Upper lobe of left lung (tissue), 4 donors: ENCODE results near the gene PHAF1.

Experiments
- CTCF ChIP-seq, 6 experiments: fragments of 450-650 bp in 4 of 6; fragments of 200-600 bp in 2 of 6; sonication (generic) in 2 of 6; IDR thresholded peaks; one replicate each; pipeline ENCODE4 v1.5.1; 2016 to 2019; ENCODE audit warnings: antibody characterized with exemption in 6 of 6
- POLR2A ChIP-seq, 4 donors: fragments of 450-650 bp; IDR thresholded peaks; one replicate each; pipeline ENCODE4 v1.5.1; 2016 to 2017; ENCODE audit warnings: antibody characterized with exemption in 4 of 4, mild to moderate bottlenecking in 2 of 4

- TF ChIP-seq CTCF (IDR thresholded peaks at IDR 0.05) (no peak), POLR2A (IDR thresholded peaks at IDR 0.05) (no peak)
Measured at GRCh38 chr16:67087291-67087690, 22.4 kb upstream of the PHAF1 start.
